Brain microvascular endothelial cell (primary cell): ENCODE results near the gene CCDC88B.

Experiments used
- DNase-seq: peaks from one replicate; pipeline ENCODE4 v3.0.0-alpha.2; 2020
- H3K27ac ChIP-seq: fragments of 250-450 bp; sonication (Bioruptor Pico); 2 replicates; pipeline ENCODE4 v1.5.1; 2020; ENCODE audit warnings: mild to moderate bottlenecking, moderate library complexity
- H3K27me3 ChIP-seq: fragments of 250-450 bp; sonication (Bioruptor Pico); replicated peaks from 2 replicates; pipeline ENCODE4 v1.5.1; 2020; ENCODE audit warnings: mild to moderate bottlenecking
- H3K36me3 ChIP-seq: fragments of 250-450 bp; sonication (Bioruptor Pico); replicated peaks from 2 replicates; pipeline ENCODE4 v1.5.1; 2020; ENCODE audit warnings: mild to moderate bottlenecking
- H3K4me3 ChIP-seq: 2 replicates; pipeline ENCODE4 v1.5.1; 2011; ENCODE audit warnings: low read depth, mild to moderate bottlenecking, control low read depth, low read length, moderate library complexity
- CTCF ChIP-seq: IDR thresholded peaks from 2 replicates; pipeline ENCODE4 v1.5.1; 2011; ENCODE audit warnings: low read depth, mild to moderate bottlenecking, moderate library complexity, low read length, control low read depth, inconsistent platforms; ENCODE audit errors: missing control alignments
- in situ Hi-C: cut with HindIII; loops from 2 replicates; pipeline ENCODE4 v1.10.0; 2017; ENCODE audit warnings: low sequenced_read_pairs, low pct_ligation_motif_present

The CCDC88B gene

GRCh38 chr11:64359712-64360445 lies 19.9 kb downstream of the CCDC88B start:
- no peak overlapping the region for H3K27ac ChIP-seq
- peak overlapping the region; percentile 88 for H3K4me3 ChIP-seq
- no peak for DNase-seq
- no peaks in the 10 kb centered on the region for H3K27me3 ChIP-seq
- in situ Hi-C loops = no loop called here
- no peak for TF ChIP-seq CTCF
- H3K36me3 ChIP-seq = peaks cover 17% of the 10 kb centered on the region

- Histone ChIP-seq H3K27ac (no peak overlapping the region), H3K4me3 (no peak overlapping the region)
Measured at GRCh38 chr11:64360448-64360921, 20.5 kb downstream of the CCDC88B start.

GRCh38 chr11:64361659-64362058 lies 21.7 kb downstream of the CCDC88B start:
- no peak for DNase-seq
- no peaks in the 10 kb centered on the region for H3K27me3 ChIP-seq
- no peak overlapping the region for H3K27ac ChIP-seq
- in situ Hi-C loops = no loop called here
- no peak overlapping the region for H3K4me3 ChIP-seq
- no peak for TF ChIP-seq CTCF
- H3K36me3 ChIP-seq = peaks cover 35% of the 10 kb centered on the region

More at GRCh38 chr11:64360448-64360921, 20.5 kb downstream of the CCDC88B start:
- peaks cover 23% of the 10 kb centered on the region for H3K36me3 ChIP-seq
- in situ Hi-C loops = no loop called here
- no peak for TF ChIP-seq CTCF
- H3K27me3 ChIP-seq = no peaks in the 10 kb centered on the region
- DNase-seq = no peak

- in situ Hi-C loops = no loop called here
- no peak overlapping the region for H3K4me3 ChIP-seq
- DNase-seq = no peak
- no peaks in the 10 kb centered on the region for H3K27me3 ChIP-seq
- H3K36me3 ChIP-seq = peaks cover 38% of the 10 kb centered on the region
- no peak for TF ChIP-seq CTCF
- no peak overlapping the region for H3K27ac ChIP-seq
Measured at GRCh38 chr11:64362339-64362738, 22.3 kb downstream of the CCDC88B start.

- TF ChIP-seq CTCF = no peak
- in situ Hi-C loops = no loop called here
- Histone ChIP-seq H3K27me3 (no peaks in the 10 kb centered on the region), H3K36me3 (peaks cover 53% of the 10 kb centered on the region), H3K4me3 (no peak overlapping the region), H3K27ac (no peak overlapping the region)
- DNase-seq = no peak
Measured at GRCh38 chr11:64364435-64364834, 24.4 kb downstream of the CCDC88B start.

- H3K4me3 ChIP-seq = no peak overlapping the region
- H3K27ac ChIP-seq = no peak overlapping the region
- no peaks in the 10 kb centered on the region for H3K27me3 ChIP-seq
- no peak for DNase-seq
- H3K36me3 ChIP-seq = peaks cover 58% of the 10 kb centered on the region
- in situ Hi-C loops = no loop called here
- TF ChIP-seq CTCF = no peak
Measured at GRCh38 chr11:64364911-64365310, 24.9 kb downstream of the CCDC88B start.
